Smooth muscle cell (in vitro differentiated cells): ENCODE results near the gene SLC35A1. TPM values are rescaled to one million over a fixed set of nuclear protein-coding genes. Genes with fewer than 3 reads are reported as not detected.
A peak's percentile ranks its signal among the peaks of the same experiment; 100 is the strongest.

Source experiments
- DNase-seq: peaks from one replicate; lab custom pipeline; 2025; ENCODE audit not compliant: unreplicated experiment; lab: John Stamatoyannopoulos, UW
- H2AFZ ChIP-seq: fragments of 200-600 bp; sonication (generic); 2 replicates; pipeline ENCODE4 v1.6.0; 2016; ENCODE audit warnings: antibody characterized with exemption, low read depth, mild to moderate bottlenecking
- H3F3A ChIP-seq: fragments of 200-600 bp; sonication (generic); 2 replicates; pipeline ENCODE4 v1.6.0; 2017; ENCODE audit warnings: antibody characterized with exemption, low read depth
- H3K27ac ChIP-seq: fragments of 200-600 bp; sonication (generic); 2 replicates; pipeline ENCODE4 v1.5.1; 2016; ENCODE audit warnings: low read depth, mild to moderate bottlenecking
- H3K27me3 ChIP-seq: fragments of 200-600 bp; sonication (generic); 2 replicates; pipeline ENCODE4 v1.6.1; 2016; ENCODE audit warnings: low read depth, mild to moderate bottlenecking
- H3K36me3 ChIP-seq: fragments of 200-600 bp; sonication (generic); 2 replicates; pipeline ENCODE4 v1.5.1; 2016; ENCODE audit warnings: low read depth
- H3K4me1 ChIP-seq: fragments of 200-600 bp; sonication (generic); 2 replicates; pipeline ENCODE4 v1.5.1; 2016; ENCODE audit warnings: low read depth
- H3K4me2 ChIP-seq: fragments of 200-600 bp; sonication (generic); 2 replicates; pipeline ENCODE4 v1.6.0; 2016; ENCODE audit warnings: mild to moderate bottlenecking
- H3K4me3 ChIP-seq: fragments of 200-600 bp; sonication (generic); 2 replicates; pipeline ENCODE4 v1.5.1; 2016; ENCODE audit warnings: mild to moderate bottlenecking
- H3K79me2 ChIP-seq: fragments of 200-600 bp; sonication (generic); 2 replicates; pipeline ENCODE4 v1.6.0; 2016; ENCODE audit warnings: low read depth, mild to moderate bottlenecking
- H3K9ac ChIP-seq: fragments of 200-600 bp; sonication (generic); 2 replicates; pipeline ENCODE4 v1.6.0; 2016; ENCODE audit warnings: low read depth
- H3K9me3 ChIP-seq: fragments of 200-600 bp; sonication (generic); replicated peaks from 2 replicates; pipeline ENCODE4 v1.5.1; 2016; ENCODE audit warnings: low read depth
- H4K20me1 ChIP-seq: fragments of 200-600 bp; sonication (generic); 2 replicates; pipeline ENCODE4 v1.6.0; 2016; ENCODE audit warnings: low read depth
- CTCF ChIP-seq: fragments of 200-600 bp; sonication (generic); IDR thresholded peaks from 2 replicates; pipeline ENCODE4 v1.5.1; 2017; ENCODE audit warnings: borderline replicate concordance, mild to moderate bottlenecking, antibody characterized with exemption; ENCODE audit not compliant: insufficient read depth, poor library complexity, severe bottlenecking
- WGBS: methylation state at CpG from one replicate; pipeline ENCODE4 v1.1.7; 2016; ENCODE audit warnings: low lambda C conversion rate; 5-methylcytosine and 5-hydroxymethylcytosine counted together
- polyA plus RNA-seq: library from polyadenylated mRNA; unstranded; fragments of >200 nt; fragmentation: Nextera tagmentation; extraction: Ambion mirVana; gene quantifications from 2 replicates; pipeline ENCODE4 v1.2.1, GENCODE V29; 2016
- total RNA-seq: library from RNA; depleted of rRNA; stranded (reverse); fragments of >200 nt; gene quantifications from 2 replicates; pipeline ENCODE4 v1.2.3, GENCODE V29; 2014

Gene SLC35A1
- total and polyA plus RNA-seq, 2 experiments from 2014 or later = 19.9 to 23.9 TPM

GRCh38 chr6:87543696-87544473, 71.1 kb downstream of the SLC35A1 start:
- Histone ChIP-seq H3K4me3 (no peak overlapping the region), H4K20me1 (peaks cover 5% of the 10 kb centered on the region), H3K36me3 (peaks cover 16% of the 10 kb centered on the region), H3K9me3 (no peaks in the 10 kb centered on the region), H3K9ac (no peak overlapping the region), H3K27me3 (no peaks in the 10 kb centered on the region), H3F3A (no peaks in the 10 kb centered on the region), H3K27ac (no peak overlapping the region), H2AFZ (no peak overlapping the region), H3K4me1 (no peaks in the 10 kb centered on the region), H3K79me2 (no peaks in the 10 kb centered on the region), H3K4me2 (no peak overlapping the region)
- WGBS = 93% methylated on average over 4 of the region's 4 CpGs
- TF ChIP-seq CTCF = no peak
- no peak for DNase-seq

- H4K20me1 ChIP-seq = peaks cover 5% of the 10 kb centered on the region
- H3K27ac ChIP-seq = no peak overlapping the region
- no peak overlapping the region for H3K9ac ChIP-seq
- WGBS = 100% methylated on average over 1 of the region's 1 CpG
- H3K27me3 ChIP-seq = no peaks in the 10 kb centered on the region
- no peak for TF ChIP-seq CTCF
- no peak overlapping the region for H3K4me2 ChIP-seq
- H3F3A ChIP-seq = no peaks in the 10 kb centered on the region
- no peaks in the 10 kb centered on the region for H3K9me3 ChIP-seq
- H2AFZ ChIP-seq = no peak overlapping the region
- H3K79me2 ChIP-seq = no peaks in the 10 kb centered on the region
- H3K36me3 ChIP-seq = peaks cover 16% of the 10 kb centered on the region
- H3K4me1 ChIP-seq = no peaks in the 10 kb centered on the region
- no peak for DNase-seq
- H3K4me3 ChIP-seq = no peak overlapping the region
Measured at GRCh38 chr6:87544474-87544735, 71.6 kb downstream of the SLC35A1 start.

- no peaks in the 10 kb centered on the region for H3K4me1 ChIP-seq
- H3K79me2 ChIP-seq = peaks cover 3% of the 10 kb centered on the region
- 72% methylated on average over 2 of the region's 2 CpGs for WGBS
Measured at GRCh38 chr6:87551799-87552198, 79.0 kb downstream of the SLC35A1 start.

More at GRCh38 chr6:87551799-87552198, 79.0 kb downstream of the SLC35A1 start:
- no peak overlapping the region for H3K4me3 ChIP-seq
- DNase-seq = no peak
- no peak overlapping the region for H3K4me2 ChIP-seq
- no peaks in the 10 kb centered on the region for H3F3A ChIP-seq
- TF ChIP-seq CTCF = no peak
- H2AFZ ChIP-seq = no peak overlapping the region
- H3K27me3 ChIP-seq = no peaks in the 10 kb centered on the region
- H4K20me1 ChIP-seq = peaks cover 30% of the 10 kb centered on the region
- H3K9ac ChIP-seq = no peak overlapping the region
- peak overlapping the region; percentile 9 for H3K27ac ChIP-seq
- no peaks in the 10 kb centered on the region for H3K9me3 ChIP-seq
- peaks cover 6% of the 10 kb centered on the region for H3K36me3 ChIP-seq
